Thyroid gland (tissue), 4 donors: ENCODE data around the gene ANGPTL8. TPM values are rescaled to one million over a fixed set of nuclear protein-coding genes. Genes with fewer than 3 reads are reported as not detected.
A peak's percentile ranks its signal among the peaks of the same experiment; 100 is the strongest.

Experiments used
- DNase-seq, 2 donors: peaks; one replicate each; pipeline ENCODE4 v3.0.0-alpha.2; 2019
- H3K27ac ChIP-seq, 3 donors: fragments of 200-600 bp; sonication (generic); 1 replicate in 2 of 3; 2 replicates in 1 of 3; pipeline ENCODE4 v1.5.1; 2016 to 2019; ENCODE audit warnings: mild to moderate bottlenecking in 1 of 3, moderate library complexity in 1 of 3
- H3K27me3 ChIP-seq: fragments of 200-600 bp; sonication (generic); one replicate; pipeline ENCODE4 v1.5.1; 2019
- H3K36me3 ChIP-seq, 2 donors: fragments of 200-600 bp; sonication (generic); one replicate each; pipeline ENCODE4 v1.5.1; 2016 to 2019
- H3K4me1 ChIP-seq, 2 donors: fragments of 200-600 bp; sonication (generic); one replicate each; pipeline ENCODE4 v1.5.1; 2017 to 2019
- H3K4me3 ChIP-seq, 3 donors: fragments of 200-600 bp; sonication (generic); replicated peaks in 1 of 3; 1 replicate in 2 of 3; 2 replicates in 1 of 3; pipeline ENCODE4 v1.5.1; 2016; ENCODE audit warnings: mild to moderate bottlenecking in 1 of 3
- H3K9me3 ChIP-seq: fragments of 200-600 bp; sonication (generic); one replicate; pipeline ENCODE4 v1.5.1; 2017
- POLR2A ChIP-seq, 2 donors: fragments of 450-650 bp; IDR thresholded peaks; one replicate each; pipeline ENCODE4 v1.6.1; 2017; ENCODE audit warnings: antibody characterized with exemption in 2 of 2, mild to moderate bottlenecking in 2 of 2, moderate library complexity in 1 of 2
- WGBS, 2 donors: methylation state at CpG; one replicate each; pipeline ENCODE4 v1.1.5; 2017; 5-methylcytosine and 5-hydroxymethylcytosine counted together
- intact Hi-C: fragments of 100-400 bp; cut with DNase I; formaldehyde crosslinking; loops from one replicate; pipeline ENCODE4 v1.15.1; 2023
- total RNA-seq, 4 donors: library from RNA; depleted of rRNA; stranded (reverse); fragments of >200 nt; gene quantifications; one replicate each; pipeline ENCODE4 v1.2.3, GENCODE V29; 2016
- TF ChIP-seq, protein P1 (sequence below), 6 experiments: fragments of 200-600 bp in 3 of 6; fragments of 450-650 bp in 3 of 6; sonication (generic) in 3 of 6; IDR thresholded peaks; one replicate each; pipeline ENCODE4 v1.5.1; 2016 to 2019; ENCODE audit warnings: antibody characterized with exemption in 6 of 6, mild to moderate bottlenecking in 2 of 6, inconsistent platforms in 1 of 6, moderate library complexity in 1 of 6

The ANGPTL8 gene
- total RNA-seq, 4 donors from 2014 or later: 3.4 TPM; not detected in 3

DNA sequence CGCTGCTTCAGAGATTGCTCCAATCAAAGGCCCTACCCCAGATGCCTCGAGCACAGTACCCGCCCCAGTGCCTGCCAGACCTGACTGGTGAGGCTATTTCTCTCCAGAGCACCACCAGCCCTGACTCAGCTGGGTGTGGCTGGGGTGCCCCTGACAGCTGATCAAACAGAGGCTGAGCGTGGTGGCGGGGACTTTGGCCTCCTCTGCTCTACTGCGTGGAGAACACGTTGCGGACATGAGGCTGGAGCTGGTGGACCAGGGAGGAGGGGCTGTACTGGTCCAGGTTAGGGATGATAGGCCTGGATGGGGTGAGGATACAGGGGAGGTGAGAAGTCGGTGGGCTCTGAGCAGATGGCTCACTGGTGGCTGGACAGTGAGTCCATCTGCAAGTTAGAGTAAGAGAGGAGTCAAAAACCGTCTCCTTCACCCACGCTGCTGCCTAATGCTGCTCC lies 26.4 kb downstream of the ANGPTL8 start:
- intact Hi-C loops: no loop called here
- Histone ChIP-seq H3K4me1 (peaks cover 4 to 51% of the 10 kb centered on the region in 2 donors), H3K36me3 (no peaks in the 10 kb centered on the region), H3K4me3 (no peak overlapping the region), H3K27me3 (no peaks in the 10 kb centered on the region), H3K9me3 (no peaks in the 10 kb centered on the region), H3K27ac (peak overlapping the region in 2 of 3 donors; percentile 70 to 93)
- TF ChIP-seq, protein P1, sequence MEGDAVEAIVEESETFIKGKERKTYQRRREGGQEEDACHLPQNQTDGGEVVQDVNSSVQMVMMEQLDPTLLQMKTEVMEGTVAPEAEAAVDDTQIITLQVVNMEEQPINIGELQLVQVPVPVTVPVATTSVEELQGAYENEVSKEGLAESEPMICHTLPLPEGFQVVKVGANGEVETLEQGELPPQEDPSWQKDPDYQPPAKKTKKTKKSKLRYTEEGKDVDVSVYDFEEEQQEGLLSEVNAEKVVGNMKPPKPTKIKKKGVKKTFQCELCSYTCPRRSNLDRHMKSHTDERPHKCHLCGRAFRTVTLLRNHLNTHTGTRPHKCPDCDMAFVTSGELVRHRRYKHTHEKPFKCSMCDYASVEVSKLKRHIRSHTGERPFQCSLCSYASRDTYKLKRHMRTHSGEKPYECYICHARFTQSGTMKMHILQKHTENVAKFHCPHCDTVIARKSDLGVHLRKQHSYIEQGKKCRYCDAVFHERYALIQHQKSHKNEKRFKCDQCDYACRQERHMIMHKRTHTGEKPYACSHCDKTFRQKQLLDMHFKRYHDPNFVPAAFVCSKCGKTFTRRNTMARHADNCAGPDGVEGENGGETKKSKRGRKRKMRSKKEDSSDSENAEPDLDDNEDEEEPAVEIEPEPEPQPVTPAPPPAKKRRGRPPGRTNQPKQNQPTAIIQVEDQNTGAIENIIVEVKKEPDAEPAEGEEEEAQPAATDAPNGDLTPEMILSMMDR (IDR thresholded peaks at IDR 0.05): no peak
- TF ChIP-seq POLR2A (IDR thresholded peaks at IDR 0.05): no peak
- 79 to 80% methylated on average over 9 to 11 of the region's 11 CpGs for WGBS, 2 donors
- DNase-seq: no peak

DNA sequence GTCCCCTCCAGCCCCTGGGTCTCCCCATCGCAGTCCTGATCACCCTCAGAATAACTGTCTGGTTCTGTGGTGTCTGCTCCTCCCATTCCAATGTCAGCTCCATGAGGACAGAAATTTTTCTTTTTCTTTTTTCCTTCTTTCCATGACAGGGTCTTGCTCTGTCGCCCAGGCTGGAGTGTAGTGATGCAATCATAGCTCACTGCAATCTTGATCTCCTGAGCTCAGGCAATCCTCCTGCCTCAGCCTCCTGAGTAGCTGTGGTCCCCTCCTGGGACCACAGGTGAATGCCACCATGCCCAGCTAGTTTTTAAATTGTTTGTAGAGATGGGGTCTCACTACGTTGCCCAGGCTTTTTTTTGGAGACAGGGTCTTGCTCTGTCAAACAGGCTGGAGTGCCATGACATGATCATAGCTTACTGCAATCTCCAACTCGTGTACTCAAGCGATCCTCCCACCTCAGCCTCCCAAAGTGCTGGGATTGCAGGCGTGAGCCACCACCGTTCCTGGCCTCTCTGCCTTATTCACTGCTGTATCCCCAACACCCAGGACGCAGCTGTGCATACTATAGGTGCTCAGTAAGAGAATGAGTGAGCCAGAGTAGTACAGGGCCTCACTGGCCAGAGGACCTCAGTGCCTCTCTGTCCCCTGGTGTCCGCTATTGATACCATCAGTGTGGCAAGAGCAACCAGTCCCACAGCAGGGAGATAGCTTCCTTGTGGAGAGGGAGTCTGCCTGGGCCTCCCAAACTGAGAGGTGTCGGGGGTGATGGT lies 28.1 kb downstream of the ANGPTL8 start:
- Histone ChIP-seq H3K4me1 (peaks cover 4 to 43% of the 10 kb centered on the region in 2 donors), H3K27ac (peak overlapping the region in 1 of 3 donors; percentile 36), H3K27me3 (no peaks in the 10 kb centered on the region), H3K36me3 (no peaks in the 10 kb centered on the region), H3K4me3 (no peak overlapping the region), H3K9me3 (no peaks in the 10 kb centered on the region)
- DNase-seq: no peak
- intact Hi-C loops: no loop called here
- 90 to 93% methylated on average over 10 of the region's 10 CpGs for WGBS, 2 donors
- no peak for TF ChIP-seq POLR2A (IDR thresholded peaks at IDR 0.05)
- TF ChIP-seq, protein P1 (IDR thresholded peaks at IDR 0.05): no peak

DNA sequence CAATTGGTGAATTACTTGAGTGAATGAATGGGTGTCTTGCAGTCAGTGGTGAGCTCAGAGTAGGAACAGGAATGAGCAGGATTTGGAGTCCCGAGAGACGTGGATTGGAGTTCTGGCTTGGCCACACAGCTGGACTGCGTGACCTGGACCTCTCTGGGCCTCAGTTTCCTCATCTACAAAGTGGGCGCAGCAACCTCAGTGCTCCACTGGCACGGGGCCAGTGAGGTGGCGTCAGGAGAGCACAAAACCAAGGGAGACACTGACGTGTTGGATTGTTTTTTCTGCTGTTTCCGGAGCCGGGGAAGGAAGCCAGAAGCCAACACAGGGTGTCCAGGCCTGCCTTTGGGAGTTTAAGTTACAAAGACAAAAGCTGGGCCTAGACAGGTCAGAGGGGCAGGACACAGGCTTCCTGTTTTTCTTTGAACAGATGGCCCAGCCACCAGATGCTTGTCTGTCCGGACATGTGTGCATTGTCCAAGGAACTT lies 29.4 kb downstream of the ANGPTL8 start:
- Histone ChIP-seq H3K4me3 (no peak overlapping the region), H3K9me3 (no peaks in the 10 kb centered on the region), H3K27ac (peak overlapping the region; percentile 66 to 87 (median 82)), H3K27me3 (no peaks in the 10 kb centered on the region), H3K36me3 (no peaks in the 10 kb centered on the region), H3K4me1 (peaks cover 0 to 36% of the 10 kb centered on the region in 2 donors)
- WGBS, 2 donors: 31 to 37% methylated on average over 10 of the region's 10 CpGs
- intact Hi-C loops: no loop called here
- TF ChIP-seq, protein P1 (IDR thresholded peaks at IDR 0.05): no peak
- TF ChIP-seq POLR2A (IDR thresholded peaks at IDR 0.05): peak in 1 of 2 donors; percentile 34
- peak; percentile 75 to 91 for DNase-seq

DNA sequence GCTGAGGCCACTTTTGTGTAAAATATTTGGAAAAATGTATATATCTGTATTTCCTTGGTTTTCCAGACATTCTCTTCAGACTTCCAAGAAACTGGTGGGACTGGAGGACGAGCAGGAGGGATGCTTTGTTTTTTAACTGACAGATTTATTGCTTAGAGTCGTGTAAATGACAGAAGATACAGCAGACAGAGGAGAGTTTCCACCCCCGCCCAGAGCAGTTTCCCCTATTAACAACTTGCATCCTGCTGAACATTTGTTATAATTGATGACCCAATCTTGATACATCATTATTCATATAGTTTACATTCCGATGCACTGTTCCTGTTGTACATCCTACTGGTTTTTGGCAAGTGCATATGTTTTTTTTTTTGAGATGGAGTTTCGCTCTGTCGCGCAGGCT lies 30.0 kb downstream of the ANGPTL8 start:
- DNase-seq: no peak
- H3K9me3 ChIP-seq: no peaks in the 10 kb centered on the region
- 57 to 59% methylated on average over 6 to 7 of the region's 7 CpGs for WGBS, 2 donors
- H3K4me1 ChIP-seq: peaks cover 0 to 31% of the 10 kb centered on the region in 2 donors
- TF ChIP-seq, protein P1 (IDR thresholded peaks at IDR 0.05): no peak
- no peak for TF ChIP-seq POLR2A (IDR thresholded peaks at IDR 0.05)
- H3K4me3 ChIP-seq: no peak overlapping the region
- H3K27me3 ChIP-seq: no peaks in the 10 kb centered on the region
- intact Hi-C loops: no loop called here
- no peaks in the 10 kb centered on the region for H3K36me3 ChIP-seq
- peak overlapping the region; percentile 66 to 87 (median 82) for H3K27ac ChIP-seq

DNA sequence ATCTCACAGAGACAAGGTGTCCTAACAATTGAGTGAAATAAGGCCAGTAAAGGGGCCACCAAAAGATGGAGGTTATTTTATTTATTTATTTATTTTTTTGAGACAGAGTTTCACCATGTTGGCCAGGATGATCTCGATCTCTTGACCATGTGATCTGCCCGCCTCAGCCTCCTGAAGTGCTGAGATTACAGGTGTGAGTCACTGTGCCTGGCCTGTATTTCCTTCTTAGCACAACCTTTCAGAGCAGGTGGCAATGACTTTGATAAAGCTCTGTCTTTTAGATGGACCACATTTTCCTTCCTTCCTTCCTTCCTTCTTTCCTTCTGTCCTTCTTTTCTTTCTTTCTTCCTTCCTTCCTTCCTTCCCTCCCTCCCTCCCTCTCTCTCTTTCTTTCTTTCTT lies 33.9 kb downstream of the ANGPTL8 start:
- no peak for DNase-seq
- no peaks in the 10 kb centered on the region for H3K27me3 ChIP-seq
- intact Hi-C loops: no loop called here
- H3K36me3 ChIP-seq: no peaks in the 10 kb centered on the region
- 71 to 81% methylated on average over 2 of the region's 2 CpGs for WGBS, 2 donors
- peak overlapping the region in 1 of 3 donors; percentile 28 for H3K27ac ChIP-seq
- peaks cover 3 to 29% of the 10 kb centered on the region in 2 donors for H3K4me1 ChIP-seq
- no peak for TF ChIP-seq POLR2A (IDR thresholded peaks at IDR 0.05)
- TF ChIP-seq, protein P1 (IDR thresholded peaks at IDR 0.05): no peak
- no peak overlapping the region for H3K4me3 ChIP-seq
- no peaks in the 10 kb centered on the region for H3K9me3 ChIP-seq
